GM12878 (cell line): Measurements from ENCODE around the gene PCDHGA4. TPM values are rescaled to one million over a fixed set of nuclear protein-coding genes. Genes with fewer than 3 reads are reported as not detected.

Source experiments
- ATAC-seq: fragments of 200-7000 bp; cut with Tn5 transposase; 3 replicates; pipeline ENCODE4 v1.9.1; 2020; ENCODE audit warnings: mild to moderate bottlenecking, moderate library complexity
- BruUV-seq: library from RNA; stranded (reverse); fragments of 400-500 nt; replicated peaks from 2 replicates; lab custom pipeline; 2021; lab: Mats Ljungman, UMichigan
- CTCF ChIA-PET: fragments of 300-600 bp; sonication (Branson Sonifier 250); formaldehyde crosslinking; extraction: SDS; loops from one replicate; lab custom pipeline; 2021; ENCODE audit warnings: inconsistent platforms; lab: Yijun Ruan, JAX
- POLR2A ChIA-PET: fragments of 350-600 bp; formaldehyde crosslinking; extraction: SDS; loops from one replicate; lab custom pipeline; 2021; ENCODE audit warnings: inconsistent platforms; lab: Charles Lee
- RAD21 ChIA-PET: fragments of 300-600 bp; sonication (Branson Sonifier 250); formaldehyde crosslinking; loops from one replicate; lab custom pipeline; 2023; ENCODE audit warnings: antibody characterized with exemption; ENCODE audit not compliant: unreplicated experiment; lab: Charles Lee
- SMC1A ChIA-PET: fragments of 300-600 bp; sonication (Branson Sonifier 250); formaldehyde crosslinking; loops from one replicate; lab custom pipeline; 2023; ENCODE audit not compliant: unreplicated experiment, uncharacterized antibody; lab: Charles Lee
- DNase-seq: peaks from one replicate; pipeline ENCODE4 v3.0.0-alpha.2; 2011; ENCODE audit warnings: low read depth, low spot score
- FAIRE-seq: peaks from 3 replicates; lab custom pipeline; 2011; peaks lifted over from hg19 to GRCh38; lab: Jason Lieb, UNC
- H2AFZ ChIP-seq: 2 replicates; pipeline ENCODE4 v1.6.0; 2011; ENCODE audit warnings: low read depth, low read length, control low read depth; ENCODE audit not compliant: control insufficient read depth
- H3K27ac ChIP-seq: 2 replicates; pipeline ENCODE4 v1.5.1; 2011; ENCODE audit warnings: control low read depth; ENCODE audit not compliant: control insufficient read depth, insufficient read depth
- H3K27me3 ChIP-seq, 2 experiments: replicated peaks in 1 of 2; 2 replicates each; pipeline versions ENCODE4 v1.6.0 to v1.6.1; 2011; ENCODE audit warnings: low read length in 1 of 2; ENCODE audit not compliant: control insufficient read depth in 2 of 2, insufficient read depth in 2 of 2
- H3K36me3 ChIP-seq, 2 experiments: 2 replicates each; pipeline ENCODE4 v1.5.1; 2011; ENCODE audit warnings: low read length in 1 of 2; ENCODE audit not compliant: control insufficient read depth in 2 of 2, insufficient read depth in 2 of 2
- H3K4me1 ChIP-seq: 2 replicates; pipeline ENCODE4 v1.6.1; 2011; ENCODE audit warnings: mild to moderate bottlenecking, low read length, moderate library complexity, mixed read lengths; ENCODE audit not compliant: control insufficient read depth, insufficient read depth
- H3K4me2 ChIP-seq: 2 replicates; pipeline ENCODE4 v1.6.0; 2011; ENCODE audit warnings: control low read depth; ENCODE audit not compliant: control insufficient read depth, insufficient read depth
- H3K4me3 ChIP-seq: fragments of 200-600 bp; sonication (generic); 2 replicates; pipeline ENCODE4 v1.5.1; 2016
- H3K79me2 ChIP-seq: 2 replicates; pipeline ENCODE4 v1.6.0; 2011; ENCODE audit warnings: low read length; ENCODE audit not compliant: control insufficient read depth, insufficient read depth
- H3K9ac ChIP-seq: 2 replicates; pipeline ENCODE4 v1.8.0; 2011; ENCODE audit warnings: low read length, control low read depth, mixed read lengths; ENCODE audit not compliant: control insufficient read depth, insufficient read depth
- H3K9me3 ChIP-seq: replicated peaks from 3 replicates; pipeline ENCODE4 v1.5.1; 2011; ENCODE audit warnings: mild to moderate bottlenecking, low read length; ENCODE audit not compliant: control insufficient read depth, insufficient read depth
- H4K20me1 ChIP-seq: 2 replicates; pipeline ENCODE4 v1.6.0; 2011; ENCODE audit not compliant: control insufficient read depth, insufficient read depth
- ATF7 ChIP-seq: fragments of 450-650 bp; IDR thresholded peaks from 2 replicates; pipeline ENCODE4 v1.6.1; 2016; ENCODE audit warnings: low read depth, mild to moderate bottlenecking
- BACH1 ChIP-seq: fragments of 450-650 bp; IDR thresholded peaks from 2 replicates; pipeline ENCODE4 v1.6.1; 2017; ENCODE audit warnings: mild to moderate bottlenecking, borderline replicate concordance
- CBX5 ChIP-seq: sonication (generic); IDR thresholded peaks from 2 replicates; pipeline ENCODE4 v1.6.1; 2016; ENCODE audit warnings: low read depth, moderate library complexity, mild to moderate bottlenecking, inconsistent platforms
- CUX1 ChIP-seq: IDR thresholded peaks from 2 replicates; pipeline ENCODE4 v1.6.1; 2012; ENCODE audit warnings: improper control_type of control experiment, low read depth, low read length; ENCODE audit not compliant: insufficient replicate concordance
- HSF1 ChIP-seq: fragments of 150-350 bp; IDR thresholded peaks from 2 replicates; pipeline ENCODE4 v1.6.1; 2014; ENCODE audit warnings: mild to moderate bottlenecking, low read depth, low read length
- SMARCA5 ChIP-seq: fragments of 450-650 bp; IDR thresholded peaks from 2 replicates; pipeline ENCODE4 v1.6.1; 2017; ENCODE audit warnings: mild to moderate bottlenecking
- SMC3 ChIP-seq: IDR thresholded peaks from 2 replicates; pipeline ENCODE4 v1.6.1; 2011; ENCODE audit warnings: low read length, improper control_type of control experiment, borderline replicate concordance
- SPI1 ChIP-seq: IDR thresholded peaks from 2 replicates; pipeline ENCODE4 v1.6.1; 2011; ENCODE audit warnings: low read depth, mild to moderate bottlenecking, low read length, moderate library complexity, borderline replicate concordance; ENCODE audit not compliant: insufficient read depth
- SREBF2 ChIP-seq: IDR thresholded peaks from 2 replicates; pipeline ENCODE4 v1.6.1; 2012; ENCODE audit warnings: mild to moderate bottlenecking, low read length
- SUPT20H ChIP-seq: IDR thresholded peaks from 2 replicates; pipeline ENCODE4 v1.6.1; 2011; ENCODE audit warnings: low read depth, mild to moderate bottlenecking, low read length, moderate library complexity, borderline replicate concordance; ENCODE audit not compliant: control insufficient read depth
- TARDBP ChIP-seq: IDR thresholded peaks from 2 replicates; pipeline ENCODE4 v1.6.1; 2016; ENCODE audit warnings: borderline replicate concordance
- USF2 ChIP-seq: IDR thresholded peaks from 2 replicates; pipeline ENCODE4 v1.6.1; 2011; ENCODE audit warnings: low read depth, low read length, improper control_type of control experiment, borderline replicate concordance
- ZBTB4 ChIP-seq: fragments of 450-650 bp; formaldehyde crosslinking; IDR thresholded peaks from 2 replicates; pipeline ENCODE4 v1.4.0; 2022; ENCODE audit warnings: mild to moderate bottlenecking, moderate library complexity
- ZNF622 ChIP-seq: fragments of 450-650 bp; IDR thresholded peaks from 2 replicates; pipeline ENCODE4 v1.6.1; 2017; ENCODE audit warnings: mild to moderate bottlenecking, inconsistent platforms
- ZZZ3 ChIP-seq: IDR thresholded peaks from 2 replicates; pipeline ENCODE4 v1.6.1; 2011; ENCODE audit warnings: low read depth; ENCODE audit not compliant: control insufficient read depth, insufficient read length
- WGBS: methylation state at CpG from one replicate; pipeline ENCODE4 v1.1.6; 2016; ENCODE audit warnings: low lambda C conversion rate; ENCODE audit not compliant: insufficient replicate concordance, insufficient coverage; ENCODE audit errors: missing lambda C conversion rate; 5-methylcytosine and 5-hydroxymethylcytosine counted together
- in situ Hi-C: fragments of 300-500 bp; cut with MboI; formaldehyde crosslinking; loops from 9 replicates; pipeline ENCODE4 v1.14.3; 2018; ENCODE audit warnings: mixed read lengths
- intact Hi-C: fragments of 100-400 bp; cut with micrococcal nuclease; formaldehyde crosslinking; loops from one replicate; pipeline ENCODE4 v1.14.2; 2022; ENCODE audit not compliant: unreplicated experiment
- polyA plus RNA-seq, 11 experiments: library from polyadenylated mRNA; depleted of rRNA in 4 of 11; unstranded in 6 of 11; stranded (reverse) in 5 of 11; fragments of >200 nt; fragmentation: Nextera tagmentation in 4 of 11; fragmentation: Illumina TruSeq in 1 of 11; extraction: Ambion mirVana in 4 of 11; extraction: Trizol in 1 of 11; gene quantifications; 1 replicate in 1 of 11; 2 replicates in 10 of 11; pipeline versions ENCODE4 v1.2.1 to v1.2.3, GENCODE V29; 2011 to 2016; ENCODE audit warnings: inconsistent platforms in 2 of 11, missing spikeins in 2 of 11, low read depth in 1 of 11
- total RNA-seq, 4 experiments: library from RNA; depleted of rRNA in 3 of 4; stranded (reverse); fragments of >200 nt in 3 of 4; fragmentation: Illumina TruSeq in 1 of 4; extraction: Trizol in 1 of 4; gene quantifications; 2 replicates each; pipeline versions ENCODE4 v1.2.1 to v1.2.3, GENCODE V29; 2013 to 2021

The PCDHGA4 gene
- total and polyA plus RNA-seq, 10 of the 15 experiments (the other 5 are each of a cell fraction or from before 2014, with no cell fraction given): 0.09 to 0.17 (median 0.13) TPM; not detected in 3

- Histone ChIP-seq H3K79me2 (no peaks in the 10 kb centered on the region), H3K27me3 (no peaks in the 10 kb centered on the region), H2AFZ (no peak overlapping the region), H3K9me3 (peaks cover 5% of the 10 kb centered on the region), H3K4me2 (no peak overlapping the region), H3K4me3 (no peak overlapping the region), H3K27ac (no peak overlapping the region), H3K36me3 (no peaks in the 10 kb centered on the region), H4K20me1 (no peaks in the 10 kb centered on the region), H3K4me1 (no peaks in the 10 kb centered on the region), H3K9ac (no peak overlapping the region)
- POLR2A ChIA-PET: no interaction called here
- TF ChIP-seq TARDBP: no peak
- no peak for TF ChIP-seq ZNF622
- no peak for TF ChIP-seq ZZZ3
- no peak for TF ChIP-seq SMC3
- TF ChIP-seq ZBTB4 (CRISPR knock-in tag): no peak
- no peak for TF ChIP-seq SMARCA5
- TF ChIP-seq CUX1: no peak
- TF ChIP-seq CBX5: no peak
- TF ChIP-seq SUPT20H: no peak
- TF ChIP-seq USF2: no peak
- no peak for TF ChIP-seq SPI1
- TF ChIP-seq ATF7: no peak
- no peak for TF ChIP-seq HSF1
- no peak for TF ChIP-seq BACH1
- TF ChIP-seq SREBF2: no peak
- DNase-seq (no peak), ATAC-seq (no peak), FAIRE-seq (no peak)
- intact Hi-C loops (no loop called here), in situ Hi-C loops (no loop called here)
- WGBS: 95% methylated on average over 1 of the region's 1 CpG
- RAD21 ChIA-PET: no interaction called here
- no TSS peak for BruUV-seq
- CTCF ChIA-PET: no interaction called here
- SMC1A ChIA-PET: no interaction called here
Measured at GRCh38 chr5:141306630-141307029, 48.2 kb upstream of the PCDHGA4 start.
